Body of pancreas (tissue), 4 donors: ENCODE measurements around the gene FLII. TPM values are rescaled to one million over a fixed set of nuclear protein-coding genes. Genes with fewer than 3 reads are reported as not detected.
"Not testable (repeated sequence)": the region's sequence is repeated elsewhere in the genome, so short reads cannot be mapped to it uniquely, and the experiment has no call there.

ENCODE experiments used
- ATAC-seq: fragments of 150-250 bp; one replicate; pipeline ENCODE4 v1.9.1; 2016
- DNase-seq, 4 donors: peaks; one replicate each; pipeline ENCODE4 v3.0.0-alpha.2; 2019
- H3K27ac ChIP-seq, 4 donors: fragments of 200-600 bp; sonication (generic); 1 replicate in 3 of 4; 2 replicates in 1 of 4; pipeline versions ENCODE4 v1.5.1 to v1.6.1; 2016 to 2019; ENCODE audit warnings: mild to moderate bottlenecking in 1 of 4, mixed read lengths in 1 of 4, moderate library complexity in 1 of 4
- H3K27me3 ChIP-seq, 2 donors: fragments of 200-600 bp; sonication (generic); one replicate each; pipeline ENCODE4 v1.6.0; 2016; ENCODE audit warnings: mild to moderate bottlenecking in 1 of 2
- H3K36me3 ChIP-seq, 2 donors: fragments of 200-600 bp; sonication (generic); replicated peaks in 1 of 2; 2 replicates each; pipeline ENCODE4 v1.5.1; 2016; ENCODE audit warnings: low read depth in 2 of 2; ENCODE audit not compliant: insufficient read depth in 1 of 2
- H3K4me1 ChIP-seq: fragments of 200-600 bp; sonication (generic); one replicate; pipeline ENCODE4 v1.6.0; 2016
- H3K4me3 ChIP-seq, 2 donors: fragments of 200-600 bp; sonication (generic); 1 replicate in 1 of 2; 2 replicates in 1 of 2; pipeline ENCODE4 v1.5.1; 2016 to 2019
- H3K9me3 ChIP-seq, 3 donors: fragments of 200-600 bp; sonication (generic); 1 replicate in 2 of 3; 2 replicates in 1 of 3; pipeline ENCODE4 v1.5.1; 2016
- CTCF ChIP-seq, 7 experiments: fragments of 450-650 bp in 4 of 7; fragments of 200-600 bp in 3 of 7; sonication (generic) in 3 of 7; IDR thresholded peaks; one replicate each; pipeline ENCODE4 v1.5.1; 2016 to 2019; ENCODE audit warnings: antibody characterized with exemption in 7 of 7
- POLR2A ChIP-seq, 3 donors: fragments of 450-650 bp; IDR thresholded peaks; one replicate each; pipeline ENCODE4 v1.6.1; 2016; ENCODE audit warnings: antibody characterized with exemption in 3 of 3, mild to moderate bottlenecking in 2 of 3
- WGBS, 2 donors: methylation state at CpG; one replicate each; pipeline ENCODE4 v1.1.5; 2017; 5-methylcytosine and 5-hydroxymethylcytosine counted together
- intact Hi-C: fragments of 100-400 bp; cut with DNase I; formaldehyde crosslinking; loops from one replicate; pipeline ENCODE4 v1.15.1; 2023
- total RNA-seq, 2 donors: library from RNA; depleted of rRNA; stranded (reverse); fragments of >200 nt; gene quantifications; one replicate each; pipeline ENCODE4 v1.1.0, GENCODE V29; 2016

Gene FLII
- 100 to 1,000 TPM; 154 to 173 TPM for total RNA-seq

- WGBS, 2 donors = 0 to 1% methylated on average over 9 to 71 of the region's 71 CpGs
Observed at GRCh38 chr17:18258356-18259038, at the start of gene FLII. Gene FLII, minus strand, starts transcription at chr17:18258738. Its CDS starts 48 bp downstream, at chr17:18258690.

GRCh38 chr17:18303206-18303605 is 44.7 kb upstream of the FLII start:
- H3K9me3 ChIP-seq, H3K4me3 ChIP-seq, ATAC-seq, H3K4me1 ChIP-seq, H3K27ac ChIP-seq, DNase-seq, H3K27me3 ChIP-seq, intact Hi-C loops: not testable (repeated sequence)
- H3K36me3 ChIP-seq = peaks cover 0 to 28% of the 10 kb centered on the region in 2 donors
- WGBS, 2 donors = 88 to 89% methylated on average over 13 of the region's 13 CpGs

More at GRCh38 chr17:18258356-18259038, at the start of gene FLII:
- no peaks in the 10 kb centered on the region for H3K27me3 ChIP-seq
- peaks cover 51% of the 10 kb centered on the region for H3K4me1 ChIP-seq
- peak within 1 kb of the TSS; percentile 89 to 99 (median 97) for H3K27ac ChIP-seq
- no peaks in the 10 kb centered on the region for H3K9me3 ChIP-seq
- peak; percentile 49 for ATAC-seq
- intact Hi-C loops = no loop called here
- H3K4me3 ChIP-seq = peak within 1 kb of the TSS; percentile 49 to 94
- TF ChIP-seq POLR2A (IDR thresholded peaks at IDR 0.05) (peak; percentile 66 to 76 (median 69)), CTCF (IDR thresholded peaks at IDR 0.05) (peak in 1 of 7 experiments; percentile 9)
- peaks cover 10 to 20% of the 10 kb centered on the region in 2 donors for H3K36me3 ChIP-seq
- peak; percentile 45 to 68 (median 60) for DNase-seq

GRCh38 chr17:18300725-18301480 is 42.4 kb upstream of the FLII start:
- peaks cover 0 to 28% of the 10 kb centered on the region in 2 donors for H3K36me3 ChIP-seq
- WGBS, 2 donors = 71 to 89% methylated on average over 8 of the region's 8 CpGs
- no peaks in the 10 kb centered on the region for H3K27me3 ChIP-seq
- ATAC-seq = no peak
- H3K9me3 ChIP-seq = no peaks in the 10 kb centered on the region
- H3K27ac ChIP-seq = no peak overlapping the region
- H3K4me1 ChIP-seq = no peaks in the 10 kb centered on the region
- TF ChIP-seq CTCF (IDR thresholded peaks at IDR 0.05) (no peak), POLR2A (IDR thresholded peaks at IDR 0.05) (no peak)
- intact Hi-C loops = no loop called here
- DNase-seq = no peak
- no peak overlapping the region for H3K4me3 ChIP-seq

GRCh38 chr17:18298061-18298460 is 39.5 kb upstream of the FLII start:
- H3K4me3 ChIP-seq, ATAC-seq, intact Hi-C loops, H3K27ac ChIP-seq, H3K4me1 ChIP-seq, DNase-seq, H3K27me3 ChIP-seq, H3K9me3 ChIP-seq: not testable (repeated sequence)
- peaks cover 0 to 19% of the 10 kb centered on the region in 2 donors for H3K36me3 ChIP-seq
- WGBS, 2 donors = 97% methylated on average over 7 of the region's 30 CpGs; no CpG with 5 or more reads in 1 of the 2 donors

- no peaks in the 10 kb centered on the region for H3K9me3 ChIP-seq
- no peaks in the 10 kb centered on the region for H3K4me1 ChIP-seq
- no peak overlapping the region for H3K4me3 ChIP-seq
- ATAC-seq (no peak), DNase-seq (no peak)
- intact Hi-C loops = no loop called here
- H3K36me3 ChIP-seq = peaks cover 0 to 17% of the 10 kb centered on the region in 2 donors
- TF ChIP-seq CTCF (IDR thresholded peaks at IDR 0.05) (no peak), POLR2A (IDR thresholded peaks at IDR 0.05) (no peak)
- H3K27ac ChIP-seq = no peak overlapping the region
- no peaks in the 10 kb centered on the region for H3K27me3 ChIP-seq
- 91 to 93% methylated on average over 15 of the region's 15 CpGs for WGBS, 2 donors
Observed at GRCh38 chr17:18291718-18292540, 33.4 kb upstream of the FLII start.
